ENCODE measurements around the gene DRICH1.

- TF ChIP-seq CTCF (conservative IDR thresholded peaks at IDR 0.05; ENCODE audit: low read length) (no peak), EZH2phosphoT487 (IDR thresholded peaks at IDR 0.05; ENCODE audit: borderline replicate concordance, low read depth, low read length) (no peak)
Observed at GRCh38 chr22:23574371-23574811, 57.7 kb downstream of the DRICH1 start.

All from OCI-LY7 (cell line).